HG03025 (cell line): ENCODE results near the gene SPAST.
"Not testable (repeated sequence)": the region's sequence is repeated elsewhere in the genome, so short reads cannot be mapped to it uniquely, and the experiment has no call there.

Experiments used
- ATAC-seq: cut with Tn5 transposase; IDR thresholded peaks from one replicate; pipeline ENCODE4 v1.9.1; 2021; ENCODE audit warnings: mild to moderate bottlenecking, moderate library complexity; ENCODE audit not compliant: unreplicated experiment, low FRiP score

Gene SPAST

DNA sequence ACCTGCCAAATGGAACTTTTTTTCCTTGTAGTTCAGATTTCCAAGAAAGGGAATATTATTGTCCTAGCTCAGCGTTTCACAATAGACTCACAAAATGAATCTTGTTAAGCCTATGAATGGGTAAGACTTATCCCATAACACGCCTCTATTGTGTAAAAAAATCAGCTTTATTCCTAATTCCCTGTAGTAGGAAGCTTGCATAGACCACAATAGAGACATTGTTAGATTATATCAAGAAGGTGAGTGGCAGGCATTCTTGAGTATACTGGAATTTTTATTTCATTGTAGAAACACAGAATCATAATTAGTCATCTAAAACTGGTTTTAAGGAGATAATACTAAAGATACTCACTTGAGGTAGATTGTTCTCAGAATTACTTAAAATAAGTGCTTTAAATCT, 55.8 kb downstream of the SPAST start:
- no peak for ATAC-seq

- no peak for ATAC-seq
These were observed 61.3 kb downstream of the SPAST start for GRCh38 chr2:32124660-32125059.

DNA sequence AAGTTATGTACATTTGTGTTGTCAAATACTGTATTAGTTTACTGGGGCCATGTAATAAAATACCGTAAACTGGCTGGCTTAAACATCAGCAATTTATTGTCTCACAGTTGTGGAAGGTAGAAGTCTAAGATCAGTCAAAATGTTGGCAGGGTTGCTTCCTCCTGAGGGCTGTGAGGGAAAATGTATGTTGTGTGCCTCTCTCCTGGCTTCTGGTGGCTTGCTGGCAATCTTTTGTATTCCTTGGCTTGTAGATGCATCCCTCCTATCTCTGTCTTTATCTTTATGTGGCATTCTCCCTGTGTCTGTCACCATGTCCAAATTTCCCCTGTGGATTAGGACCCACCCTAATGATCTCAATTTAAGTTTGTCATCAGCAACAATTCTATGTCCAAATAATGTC, 65.3 kb downstream of the SPAST start:
- no peak for ATAC-seq

GRCh38 chr2:32129086-32129485, 65.7 kb downstream of the SPAST start:
- ATAC-seq: no peak

DNA sequence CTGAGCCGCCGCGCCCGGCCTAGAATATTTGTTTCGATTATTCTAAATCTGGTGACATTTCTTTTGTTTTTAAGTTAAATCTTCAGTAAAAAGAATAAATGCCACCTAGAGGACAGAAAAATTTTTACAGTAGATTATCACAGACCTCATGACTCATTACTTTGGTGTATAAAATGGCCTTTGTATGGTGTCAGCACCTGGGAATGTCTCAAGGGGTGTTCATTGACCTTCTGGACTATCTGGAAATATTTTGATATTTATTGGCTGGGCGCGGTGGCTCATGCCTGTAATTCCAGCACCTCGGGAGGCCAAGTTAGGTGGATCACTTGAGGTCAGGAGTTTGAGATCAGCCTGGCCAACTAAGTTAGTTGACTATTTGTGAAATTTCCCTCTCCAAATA, 72.1 kb downstream of the SPAST start:
- ATAC-seq: no peak

GRCh38 chr2:32136097-32136496, 72.7 kb downstream of the SPAST start:
- no peak for ATAC-seq

- not testable (repeated sequence) for ATAC-seq
These were observed 88.2 kb downstream of the SPAST start for GRCh38 chr2:32151544-32151943.

GRCh38 chr2:32159678-32160077, 96.3 kb downstream of the SPAST start:
- no peak for ATAC-seq

DNA sequence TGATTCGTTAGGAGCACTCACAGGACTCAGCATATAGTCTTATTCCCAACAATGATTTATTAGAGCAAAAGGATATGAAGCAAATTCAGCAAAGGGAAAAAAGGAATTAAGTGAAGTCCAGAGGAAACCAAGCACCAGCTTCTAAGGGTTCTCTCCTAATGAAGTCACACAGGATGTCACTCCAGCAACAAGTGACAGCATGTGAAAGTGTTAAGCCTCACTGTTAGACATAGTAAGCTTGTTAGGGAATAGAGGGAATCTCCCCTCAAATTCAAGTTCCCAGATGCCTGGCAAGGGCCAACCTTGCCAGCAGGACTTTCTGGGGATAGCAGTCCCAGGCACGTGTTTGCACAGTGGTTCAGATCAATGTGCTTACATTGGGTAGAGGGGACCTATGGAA, 97.9 kb downstream of the SPAST start:
- ATAC-seq: no peak

DNA sequence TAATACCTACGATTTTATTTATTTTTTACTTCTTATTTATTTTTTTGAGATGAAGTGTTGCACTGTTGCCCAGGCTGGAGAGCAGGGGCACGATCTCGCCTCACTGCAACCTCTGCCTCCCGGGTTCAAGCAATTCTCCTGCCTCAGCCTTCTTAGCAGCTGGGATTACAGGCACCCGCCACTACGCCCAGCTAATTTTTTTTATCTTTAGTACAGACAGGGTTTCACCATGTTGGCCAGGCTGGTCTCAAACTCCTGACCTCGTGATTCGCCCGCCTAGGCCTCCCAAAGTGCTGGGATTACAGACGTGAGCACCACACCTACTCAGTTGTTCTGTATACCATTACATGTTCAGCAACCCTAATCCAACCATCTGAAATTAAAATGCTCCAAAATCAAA, 100.9 kb downstream of the SPAST start:
- not testable (repeated sequence) for ATAC-seq

DNA sequence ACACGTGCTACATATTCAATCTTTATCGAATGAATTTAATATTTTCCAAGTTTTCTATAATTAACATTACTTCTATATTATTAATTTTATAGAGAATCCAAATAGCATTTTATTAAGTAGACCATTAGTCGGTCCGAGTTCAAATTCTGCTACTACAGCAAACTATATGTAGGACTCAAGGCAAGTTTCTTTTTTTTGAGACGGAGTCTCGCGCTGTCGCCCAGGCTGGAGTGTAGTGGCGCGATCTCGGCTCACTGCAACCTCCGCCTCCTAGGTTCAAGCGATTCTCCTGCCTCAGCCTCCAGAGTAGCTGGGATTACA, 101.6 kb downstream of the SPAST start:
- ATAC-seq: not testable (repeated sequence)

GRCh38 chr2:32166115-32166574, 102.8 kb downstream of the SPAST start:
- no peak for ATAC-seq

GRCh38 chr2:32168513-32168912, 105.2 kb downstream of the SPAST start:
- ATAC-seq: no peak

DNA sequence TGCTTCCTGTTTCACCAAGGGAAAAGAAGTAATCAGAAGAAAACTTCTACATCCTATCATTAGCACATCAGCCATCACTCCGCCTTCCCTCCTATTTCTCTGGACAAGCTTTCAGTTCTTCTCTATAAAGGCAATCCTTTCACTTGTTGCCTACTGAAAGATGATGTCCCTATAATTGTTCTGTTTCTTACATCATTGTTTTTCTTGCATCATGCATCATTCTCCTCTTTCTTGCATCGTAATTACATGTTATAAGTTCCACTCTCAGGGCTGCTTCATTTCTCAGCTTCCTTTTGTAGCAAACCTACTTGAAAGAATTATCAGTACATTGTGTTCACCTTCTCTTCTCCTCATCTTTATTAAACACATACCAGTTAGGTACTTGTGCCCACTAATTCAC, 109.5 kb downstream of the SPAST start:
- no peak for ATAC-seq

DNA sequence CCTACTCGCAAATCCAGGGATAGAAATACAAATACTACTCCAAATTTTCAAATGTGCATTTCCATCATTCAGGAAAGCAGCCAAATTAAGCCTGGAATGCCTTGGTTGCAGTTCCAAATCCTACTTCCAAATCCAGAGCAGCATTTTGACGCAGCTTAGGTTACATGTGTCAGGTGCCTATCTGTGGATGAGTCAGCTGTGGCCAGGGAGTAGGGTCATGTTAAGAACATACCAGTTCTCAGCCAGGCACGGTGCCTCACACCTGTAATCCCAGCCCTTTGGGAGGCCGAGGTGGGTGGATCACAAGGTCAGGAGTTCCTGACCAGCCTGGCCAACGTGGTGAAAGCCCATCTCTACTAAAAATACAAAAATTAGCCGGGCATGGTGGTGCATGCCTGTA, 119.3 kb downstream of the SPAST start:
- ATAC-seq: no peak

GRCh38 chr2:32189011-32189410, 125.7 kb downstream of the SPAST start:
- ATAC-seq: no peak

DNA sequence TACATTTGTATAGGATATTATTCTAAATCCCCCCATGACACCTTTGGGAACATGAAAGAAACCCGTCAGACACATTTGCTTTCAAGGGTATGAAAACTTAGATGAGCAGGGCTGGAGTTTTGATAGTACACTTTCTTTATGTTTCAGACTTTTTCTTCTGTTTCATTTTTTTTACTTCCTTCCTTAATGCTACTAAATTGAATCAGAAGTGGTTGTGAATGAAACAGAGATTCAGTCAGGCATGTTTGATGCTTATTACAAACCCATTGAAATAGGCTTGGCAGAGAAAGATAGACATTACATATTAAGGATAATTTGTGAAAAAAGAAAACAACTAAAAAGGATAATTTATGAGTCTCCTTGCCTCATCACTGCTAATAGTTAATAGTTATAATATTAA, 129.1 kb downstream of the SPAST start:
- ATAC-seq: no peak

DNA sequence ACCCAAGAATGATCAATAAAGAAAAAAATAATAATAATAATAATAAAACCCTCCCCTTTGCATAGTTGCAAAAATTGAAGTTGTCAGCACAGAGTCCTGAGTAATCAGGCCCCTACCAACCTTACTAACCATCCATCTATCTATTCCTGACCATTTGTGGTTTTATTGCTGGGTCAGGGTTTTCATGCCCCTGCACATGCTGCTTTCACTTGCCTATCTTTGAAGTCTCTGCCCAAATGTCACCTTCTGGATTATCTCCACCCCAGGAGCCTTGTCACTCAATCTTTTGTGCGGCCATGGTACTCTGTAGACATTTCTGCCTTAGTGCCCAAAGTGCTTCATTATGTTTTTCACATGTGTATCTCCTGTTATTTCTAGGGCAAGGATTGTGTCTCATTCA, 137.5 kb downstream of the SPAST start:
- ATAC-seq: no peak

- not testable (repeated sequence) for ATAC-seq
These were observed 140.1 kb downstream of the SPAST start for GRCh38 chr2:32203428-32203827.
